Chondrocyte (in vitro differentiated cells): ENCODE results near the gene NAV2. TPM values are rescaled to one million over a fixed set of nuclear protein-coding genes. Genes with fewer than 3 reads are reported as not detected.

ENCODE experiments used
- DNase-seq: peaks from one replicate; pipeline ENCODE4 v3.0.0; 2021; ENCODE audit warnings: mixed read lengths, low spot score
- H3K27ac Mint-ChIP-seq: one replicate; pipeline ENCODE4 v1.8.0; 2021; ENCODE audit warnings: mild to moderate bottlenecking, moderate library complexity, mixed read lengths; ENCODE audit not compliant: unreplicated experiment
- H3K27me3 Mint-ChIP-seq: 2 replicates; pipeline ENCODE4 v1.8.0; 2021; ENCODE audit warnings: low read depth, mixed read lengths
- H3K36me3 Mint-ChIP-seq: 2 replicates; pipeline ENCODE4 v1.8.0; 2021; ENCODE audit warnings: low read depth, mixed read lengths
- H3K4me1 Mint-ChIP-seq: 2 replicates; pipeline ENCODE4 v1.8.0; 2021; ENCODE audit warnings: low read depth, mild to moderate bottlenecking, mixed read lengths
- H3K4me3 Mint-ChIP-seq: one replicate; pipeline ENCODE4 v1.8.0; 2021; ENCODE audit warnings: mild to moderate bottlenecking, moderate library complexity, mixed read lengths; ENCODE audit not compliant: unreplicated experiment
- H3K9me3 Mint-ChIP-seq: 2 replicates; pipeline ENCODE4 v1.8.0; 2021; ENCODE audit warnings: low read depth, mixed read lengths
- CTCF ChIP-seq: fragments of 200-600 bp; sonication (generic); IDR thresholded peaks from 2 replicates; pipeline ENCODE4 v1.5.0; 2021; ENCODE audit warnings: antibody characterized with exemption, mild to moderate bottlenecking, moderate library complexity
- total RNA-seq: library from RNA; stranded (reverse); gene quantifications from 3 replicates; pipeline ENCODE4 v1.2.1, GENCODE V29; 2021

The NAV2 gene
- total RNA-seq, 1 donor from 2014 or later: 87.0 TPM

DNA sequence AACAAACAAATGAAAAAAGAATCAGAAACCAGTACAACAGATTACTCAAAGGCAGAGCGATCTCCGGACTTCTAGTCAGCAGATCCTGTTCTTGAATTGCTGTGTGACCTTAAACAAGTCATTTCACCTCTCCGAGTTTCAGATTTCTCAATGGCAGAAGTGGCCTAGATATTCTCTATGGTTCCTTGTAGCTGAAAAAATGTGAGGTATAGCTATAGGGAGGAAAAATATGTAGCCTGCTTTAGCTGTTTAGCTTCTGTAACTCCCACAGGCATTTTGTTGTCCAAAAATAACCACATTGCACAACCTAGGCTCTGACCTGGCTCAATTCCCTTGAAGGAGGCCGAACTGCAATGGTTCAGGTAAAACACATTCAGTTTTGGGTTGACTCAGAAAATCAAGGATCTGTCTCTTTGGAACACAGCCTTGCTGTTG, 347.0 kb downstream of the NAV2 start:
- no peaks in the 10 kb centered on the region for H3K27me3 Mint-ChIP-seq
- no peak for DNase-seq
- peaks cover 62% of the 10 kb centered on the region for H3K36me3 Mint-ChIP-seq
- no peaks in the 10 kb centered on the region for H3K9me3 Mint-ChIP-seq
- no peak overlapping the region for H3K27ac Mint-ChIP-seq
- no peak for TF ChIP-seq CTCF
- H3K4me1 Mint-ChIP-seq: peaks cover 48% of the 10 kb centered on the region
- no peak overlapping the region for H3K4me3 Mint-ChIP-seq

DNA sequence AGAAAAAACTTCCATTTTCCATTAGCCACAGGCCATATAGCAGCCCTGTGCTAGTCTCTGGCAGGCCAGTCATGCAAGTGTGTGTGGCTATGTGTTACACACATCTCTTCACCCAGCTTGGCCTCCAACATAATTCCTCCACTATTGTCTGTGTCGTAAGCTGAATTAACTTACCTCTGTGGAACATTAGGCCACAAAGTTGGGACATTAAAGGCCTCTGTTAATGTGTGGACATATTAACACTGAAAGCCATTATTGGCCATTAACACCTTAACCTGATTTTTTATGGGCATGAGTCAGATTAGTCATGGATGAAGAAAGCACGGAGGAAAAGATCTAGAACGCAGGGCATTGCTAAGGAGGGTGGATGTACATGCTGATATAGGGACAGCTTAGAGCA, 347.5 kb downstream of the NAV2 start:
- Mint-ChIP-seq H3K9me3 (no peaks in the 10 kb centered on the region), H3K4me3 (no peak overlapping the region), H3K27ac (no peak overlapping the region), H3K4me1 (peaks cover 46% of the 10 kb centered on the region), H3K27me3 (no peaks in the 10 kb centered on the region), H3K36me3 (peaks cover 61% of the 10 kb centered on the region)
- no peak for DNase-seq
- TF ChIP-seq CTCF: no peak

DNA sequence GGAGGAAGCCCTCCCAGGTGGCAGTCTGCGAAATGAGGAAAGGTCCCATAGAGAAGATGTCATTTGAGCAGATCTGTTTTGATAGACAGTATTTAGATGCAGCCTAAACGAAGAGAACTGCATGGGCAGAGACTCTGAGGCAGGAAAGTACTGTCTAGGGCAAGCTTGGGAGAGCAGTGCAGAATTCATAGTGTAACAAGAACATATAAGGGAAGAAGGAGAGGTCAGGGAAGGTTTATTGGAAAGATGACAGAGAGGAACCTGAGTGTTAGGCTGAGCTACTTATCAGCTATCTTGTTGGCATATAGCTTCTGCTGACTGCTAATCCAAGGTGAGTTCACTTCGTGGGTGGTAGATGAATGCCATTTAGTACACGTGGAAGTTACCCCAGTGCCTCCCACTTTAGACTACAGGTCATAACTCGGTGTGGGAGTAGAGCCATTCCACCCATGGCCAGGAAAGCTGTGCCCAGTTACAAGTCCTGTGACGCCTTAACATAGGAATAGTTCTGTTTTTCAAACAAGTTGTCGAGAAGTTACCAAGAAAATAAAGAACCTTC, 348.1 kb downstream of the NAV2 start:
- no peak for TF ChIP-seq CTCF
- Mint-ChIP-seq H3K9me3 (no peaks in the 10 kb centered on the region), H3K27ac (peak overlapping the region; percentile 11), H3K4me1 (peaks cover 41% of the 10 kb centered on the region), H3K27me3 (no peaks in the 10 kb centered on the region), H3K36me3 (peaks cover 56% of the 10 kb centered on the region), H3K4me3 (no peak overlapping the region)
- no peak for DNase-seq

DNA sequence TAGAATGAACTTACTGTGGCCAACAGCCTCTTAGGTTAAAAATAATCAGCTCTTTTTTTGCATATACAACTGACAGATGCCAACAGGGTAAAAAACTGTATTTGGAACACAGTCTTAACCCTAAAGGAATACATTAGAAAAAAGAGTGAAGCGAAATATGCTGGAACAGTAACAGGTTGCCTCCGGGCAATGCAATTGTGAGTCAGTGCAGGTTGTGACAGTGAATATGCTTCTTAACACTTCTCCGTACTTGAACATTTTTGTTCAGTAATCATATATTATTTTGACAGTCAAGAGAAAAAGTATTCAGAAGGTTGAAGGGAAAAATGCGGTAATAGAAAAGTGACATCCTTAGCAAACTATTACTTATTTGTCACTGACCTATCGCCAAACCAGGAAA, 349.1 kb downstream of the NAV2 start:
- H3K36me3 Mint-ChIP-seq: peaks cover 52% of the 10 kb centered on the region
- no peak for DNase-seq
- no peaks in the 10 kb centered on the region for H3K27me3 Mint-ChIP-seq
- no peak for TF ChIP-seq CTCF
- H3K4me3 Mint-ChIP-seq: no peak overlapping the region
- H3K27ac Mint-ChIP-seq: no peak overlapping the region
- peaks cover 31% of the 10 kb centered on the region for H3K4me1 Mint-ChIP-seq
- no peaks in the 10 kb centered on the region for H3K9me3 Mint-ChIP-seq

DNA sequence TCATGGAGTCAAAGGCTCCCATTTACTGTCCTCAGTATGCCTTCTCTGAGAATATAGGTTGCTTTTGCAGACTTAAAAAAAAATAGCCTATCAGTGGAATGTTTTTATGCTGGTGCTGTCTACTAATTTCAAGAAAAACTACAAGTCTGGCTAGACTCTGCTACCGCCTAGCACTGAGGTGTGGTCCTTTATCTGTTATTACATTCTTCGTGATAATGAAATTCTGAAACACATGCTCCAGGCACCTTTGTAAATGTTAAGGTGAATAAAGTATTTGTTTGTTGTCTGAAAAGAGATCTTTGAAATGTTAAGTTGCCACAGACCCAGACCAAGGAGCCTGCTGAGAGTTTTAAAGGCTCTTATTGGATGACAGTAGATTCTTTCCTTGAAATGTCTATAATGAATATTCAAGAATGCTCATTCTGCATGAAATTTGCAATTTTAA, 352.3 kb downstream of the NAV2 start:
- peak overlapping the region; percentile 74 for H3K27ac Mint-ChIP-seq
- no peaks in the 10 kb centered on the region for H3K27me3 Mint-ChIP-seq
- H3K4me1 Mint-ChIP-seq: peaks cover 26% of the 10 kb centered on the region
- no peak overlapping the region for H3K4me3 Mint-ChIP-seq
- TF ChIP-seq CTCF: no peak
- no peak for DNase-seq
- no peaks in the 10 kb centered on the region for H3K9me3 Mint-ChIP-seq
- H3K36me3 Mint-ChIP-seq: peaks cover 55% of the 10 kb centered on the region
